ENCODE measurements around the gene AEBP2. TPM values are rescaled to one million over a fixed set of nuclear protein-coding genes. Genes with fewer than 3 reads are reported as not detected.
"Not testable (repeated sequence)": the region's sequence is repeated elsewhere in the genome, so short reads cannot be mapped to it uniquely, and the experiment has no call there.

AEBP2 gene, protein sequence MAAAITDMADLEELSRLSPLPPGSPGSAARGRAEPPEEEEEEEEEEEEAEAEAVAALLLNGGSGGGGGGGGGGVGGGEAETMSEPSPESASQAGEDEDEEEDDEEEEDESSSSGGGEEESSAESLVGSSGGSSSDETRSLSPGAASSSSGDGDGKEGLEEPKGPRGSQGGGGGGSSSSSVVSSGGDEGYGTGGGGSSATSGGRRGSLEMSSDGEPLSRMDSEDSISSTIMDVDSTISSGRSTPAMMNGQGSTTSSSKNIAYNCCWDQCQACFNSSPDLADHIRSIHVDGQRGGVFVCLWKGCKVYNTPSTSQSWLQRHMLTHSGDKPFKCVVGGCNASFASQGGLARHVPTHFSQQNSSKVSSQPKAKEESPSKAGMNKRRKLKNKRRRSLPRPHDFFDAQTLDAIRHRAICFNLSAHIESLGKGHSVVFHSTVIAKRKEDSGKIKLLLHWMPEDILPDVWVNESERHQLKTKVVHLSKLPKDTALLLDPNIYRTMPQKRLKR
- total RNA-seq = 10 to 100 TPM; 66.3 to 95.2 TPM

DNA sequence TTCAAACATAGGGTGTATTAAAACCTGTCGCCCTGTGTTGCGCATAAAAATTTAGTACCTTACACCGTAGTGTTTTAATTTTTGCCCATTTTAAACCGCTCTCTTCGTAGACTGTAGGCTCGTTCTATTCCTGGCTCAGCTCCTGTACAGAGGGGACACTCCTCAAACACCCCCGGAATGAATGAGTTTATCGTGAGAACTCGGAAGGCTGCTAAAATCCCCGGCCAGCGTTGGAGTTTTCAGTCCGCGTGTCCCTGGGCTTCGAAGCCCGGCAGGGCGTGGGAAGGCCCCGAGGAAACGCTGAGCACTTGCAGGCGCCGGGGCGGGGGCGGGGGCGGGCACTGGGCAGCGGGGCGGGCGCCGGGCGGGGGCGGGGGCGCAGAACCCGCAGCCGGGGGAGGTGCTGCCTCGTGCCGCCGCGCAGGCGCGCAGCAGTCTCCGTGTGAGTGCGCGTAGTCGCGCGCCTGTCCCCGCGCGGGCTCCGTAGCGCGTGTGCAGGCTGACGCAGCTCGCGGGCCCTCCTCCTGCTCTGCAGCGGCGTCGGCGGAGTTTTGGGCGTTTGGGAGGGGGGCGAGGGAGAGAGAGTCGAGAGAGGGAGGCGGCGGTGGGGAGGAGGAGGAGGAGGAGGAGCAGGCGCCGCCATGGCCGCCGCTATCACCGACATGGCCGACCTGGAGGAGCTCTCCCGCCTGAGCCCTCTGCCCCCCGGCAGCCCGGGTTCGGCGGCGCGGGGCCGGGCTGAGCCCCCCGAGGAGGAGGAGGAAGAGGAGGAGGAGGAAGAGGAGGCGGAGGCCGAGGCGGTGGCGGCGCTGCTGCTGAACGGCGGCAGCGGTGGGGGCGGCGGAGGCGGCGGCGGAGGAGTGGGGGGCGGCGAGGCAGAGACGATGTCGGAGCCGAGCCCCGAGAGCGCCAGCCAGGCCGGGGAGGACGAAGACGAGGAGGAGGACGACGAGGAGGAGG is at the start of gene AEBP2:
Gene AEBP2, plus strand, starts transcription at position 434 of the 960 bp plus-strand sequence. Its CDS starts 208 bp downstream, at position 642.
- Mint-ChIP-seq H3K4me3 (peak within 1 kb of the TSS; percentile 96), H3K27ac (peak within 1 kb of the TSS; percentile 96 to 99), H3K9me3 (no peaks in the 10 kb centered on the region), H3K4me1 (ENCODE audit: low read depth in 2 of 2) (peaks cover 51 to 57% of the 10 kb centered on the region in 2 donors), H3K36me3 (peaks cover 24% of the 10 kb centered on the region), H3K27me3 (no peaks in the 10 kb centered on the region)
- DNase-seq (ENCODE audit: low spot score) = peak; percentile 94
- ATAC-seq = peak; percentile 94 to 95

DNA sequence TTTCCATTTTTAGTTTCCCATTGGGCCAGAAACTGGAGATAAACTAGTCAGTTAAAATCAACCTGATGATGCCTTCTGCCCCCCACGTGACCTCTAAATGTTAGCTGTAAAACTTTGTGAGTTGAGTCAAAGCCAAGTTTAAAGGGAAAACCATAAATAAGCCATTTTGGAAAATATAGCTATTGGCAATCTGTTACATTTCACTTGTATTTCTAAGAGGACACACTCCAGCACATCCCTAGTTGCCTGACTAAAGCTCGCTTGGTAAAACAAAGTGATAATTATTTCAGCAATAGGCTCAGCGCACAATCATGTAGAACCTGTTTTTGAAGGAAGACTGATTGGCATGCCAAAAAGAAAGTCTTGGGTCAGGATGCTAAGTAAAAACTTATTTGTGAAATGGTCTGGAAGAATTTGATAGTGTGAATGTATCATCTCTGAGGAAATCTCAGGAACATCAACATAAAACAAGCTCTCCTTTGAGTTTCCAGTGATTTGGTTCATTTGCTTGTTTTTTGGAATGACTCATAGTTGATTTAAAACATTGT is 49.2 kb upstream of the AEBP2 start:
- Mint-ChIP-seq H3K27me3 (no peaks in the 10 kb centered on the region), H3K27ac (no peak overlapping the region), H3K9me3 (no peaks in the 10 kb centered on the region), H3K36me3 (no peaks in the 10 kb centered on the region), H3K4me1 (ENCODE audit: low read depth in 2 of 2) (peaks cover 4 to 7% of the 10 kb centered on the region in 2 donors), H3K4me3 (no peak overlapping the region)
- no peak for DNase-seq (ENCODE audit: low spot score)
- no peak for ATAC-seq

GRCh38 chr12:19392644-19393043 is 46.6 kb upstream of the AEBP2 start:
- H3K36me3 Mint-ChIP-seq; ATAC-seq; H3K4me3 Mint-ChIP-seq; H3K4me1 Mint-ChIP-seq (ENCODE audit: low read depth in 2 of 2); H3K27me3 Mint-ChIP-seq; DNase-seq (ENCODE audit: low spot score); H3K9me3 Mint-ChIP-seq: not testable (repeated sequence)
- peak overlapping the region in 1 of 2 donors; percentile 48 for H3K27ac Mint-ChIP-seq

GRCh38 chr12:19394385-19394784 is 44.9 kb upstream of the AEBP2 start:
- peaks cover 2% of the 10 kb centered on the region for H3K9me3 Mint-ChIP-seq
- no peaks in the 10 kb centered on the region for H3K27me3 Mint-ChIP-seq
- peaks cover 4% of the 10 kb centered on the region in 2 donors for H3K4me1 Mint-ChIP-seq (ENCODE audit: low read depth in 2 of 2)
- ATAC-seq = no peak
- DNase-seq (ENCODE audit: low spot score) = no peak
- H3K4me3 Mint-ChIP-seq = no peak overlapping the region
- H3K36me3 Mint-ChIP-seq = no peaks in the 10 kb centered on the region
- H3K27ac Mint-ChIP-seq = no peak overlapping the region

DNA sequence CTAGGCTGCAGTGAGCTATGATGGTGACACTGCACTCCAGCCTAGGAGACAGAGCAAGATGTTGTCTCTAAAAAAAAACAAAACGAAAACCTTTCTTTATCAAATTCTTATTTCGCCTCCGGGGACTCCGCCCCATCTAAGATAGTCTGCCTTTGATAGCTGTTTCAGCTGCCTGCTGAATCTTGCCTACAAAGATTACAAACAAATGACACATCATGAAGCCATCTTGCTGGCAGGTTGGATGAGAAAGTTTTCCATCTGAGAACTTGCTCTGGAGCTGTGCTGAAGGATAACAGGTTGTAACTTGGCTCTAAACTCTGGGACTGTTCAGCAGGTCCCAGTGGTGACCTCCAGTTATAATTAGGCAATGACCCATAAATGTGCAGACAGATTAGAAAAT is 41.8 kb upstream of the AEBP2 start:
- no peaks in the 10 kb centered on the region for H3K27me3 Mint-ChIP-seq
- H3K4me1 Mint-ChIP-seq (ENCODE audit: low read depth in 2 of 2) = peaks cover 4 to 7% of the 10 kb centered on the region in 2 donors
- no peak overlapping the region for H3K4me3 Mint-ChIP-seq
- no peak for ATAC-seq
- no peak for DNase-seq (ENCODE audit: low spot score)
- no peak overlapping the region for H3K27ac Mint-ChIP-seq
- H3K9me3 Mint-ChIP-seq = peaks cover 2% of the 10 kb centered on the region
- no peaks in the 10 kb centered on the region for H3K36me3 Mint-ChIP-seq

DNA sequence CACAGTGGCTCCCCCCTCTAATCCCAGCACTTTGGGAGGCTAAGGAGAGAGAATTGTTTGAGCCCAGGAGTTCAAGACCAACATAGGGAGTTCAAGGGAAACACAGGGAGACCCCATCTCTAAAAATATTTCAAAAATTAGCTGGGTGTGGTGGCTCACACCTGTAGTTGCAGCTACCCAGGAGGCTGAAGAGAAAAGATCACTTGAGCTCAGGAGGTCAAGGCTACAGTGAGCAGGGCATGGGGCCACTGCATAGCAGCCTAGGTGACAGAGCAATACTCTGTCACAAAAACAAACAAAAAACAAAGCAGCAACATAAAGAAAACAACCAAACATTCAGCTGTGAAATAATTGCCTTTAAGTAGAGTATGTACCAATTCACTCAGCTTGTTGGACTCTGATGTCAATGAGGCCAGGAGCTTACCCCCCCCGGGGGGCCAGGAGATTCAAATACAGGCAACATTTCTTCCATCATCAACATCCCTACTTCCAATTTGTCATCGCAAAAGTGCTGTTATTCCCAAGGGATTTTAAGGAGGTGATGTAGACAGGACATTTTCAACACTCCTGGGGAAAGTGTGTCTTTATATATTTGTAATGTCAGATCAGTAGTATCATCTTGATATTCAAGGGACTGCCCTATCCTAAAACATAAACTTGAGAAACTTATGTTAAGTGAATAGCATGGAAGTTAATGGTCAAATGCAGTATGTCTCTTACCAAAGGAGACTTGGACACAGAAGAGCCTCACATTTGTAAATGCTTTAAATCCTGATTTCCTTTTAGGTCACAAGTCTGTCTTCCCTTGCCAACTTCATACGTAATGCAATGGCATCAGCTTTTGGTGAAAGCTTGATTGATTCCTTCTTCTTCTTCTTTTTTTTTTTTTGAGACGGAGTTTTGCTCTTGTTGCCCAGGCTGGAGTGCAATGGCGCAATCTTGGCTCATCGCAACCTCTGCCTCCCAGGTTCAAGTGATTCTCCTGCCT is 40.6 kb upstream of the AEBP2 start:
- Mint-ChIP-seq H3K9me3 (peaks cover 2% of the 10 kb centered on the region), H3K36me3 (no peaks in the 10 kb centered on the region), H3K27ac (no peak overlapping the region), H3K27me3 (no peaks in the 10 kb centered on the region), H3K4me1 (ENCODE audit: low read depth in 2 of 2) (peaks cover 13 to 14% of the 10 kb centered on the region in 2 donors), H3K4me3 (no peak overlapping the region)
- ATAC-seq (no peak), DNase-seq (ENCODE audit: low spot score) (no peak)

- DNase-seq (ENCODE audit: low spot score); H3K27ac Mint-ChIP-seq; H3K9me3 Mint-ChIP-seq; H3K4me3 Mint-ChIP-seq; H3K27me3 Mint-ChIP-seq; H3K36me3 Mint-ChIP-seq; ATAC-seq: not testable (repeated sequence)
- H3K4me1 Mint-ChIP-seq (ENCODE audit: low read depth in 2 of 2) = peaks cover 21 to 22% of the 10 kb centered on the region in 2 donors
These were observed 38.5 kb upstream of the AEBP2 start for GRCh38 chr12:19400649-19401285.

- H3K36me3 Mint-ChIP-seq = peaks cover 8% of the 10 kb centered on the region
- ATAC-seq = no peak
- no peaks in the 10 kb centered on the region for H3K27me3 Mint-ChIP-seq
- H3K4me3 Mint-ChIP-seq = no peak overlapping the region
- DNase-seq (ENCODE audit: low spot score) = no peak
- H3K9me3 Mint-ChIP-seq = peaks cover 2% of the 10 kb centered on the region
- H3K4me1 Mint-ChIP-seq (ENCODE audit: low read depth in 2 of 2) = peaks cover 21 to 22% of the 10 kb centered on the region in 2 donors
- peak overlapping the region in 1 of 2 donors; percentile 97 for H3K27ac Mint-ChIP-seq
These were observed 37.1 kb upstream of the AEBP2 start for GRCh38 chr12:19402211-19402610.

- DNase-seq (ENCODE audit: low spot score) (no peak), ATAC-seq (no peak)
- Mint-ChIP-seq H3K4me3 (no peak overlapping the region), H3K9me3 (peaks cover 2% of the 10 kb centered on the region), H3K4me1 (ENCODE audit: low read depth in 2 of 2) (peaks cover 17 to 22% of the 10 kb centered on the region in 2 donors), H3K27me3 (no peaks in the 10 kb centered on the region), H3K36me3 (peaks cover 8% of the 10 kb centered on the region), H3K27ac (peak overlapping the region; percentile 96 to 97)
These were observed 36.4 kb upstream of the AEBP2 start for GRCh38 chr12:19402743-19403431.

DNA sequence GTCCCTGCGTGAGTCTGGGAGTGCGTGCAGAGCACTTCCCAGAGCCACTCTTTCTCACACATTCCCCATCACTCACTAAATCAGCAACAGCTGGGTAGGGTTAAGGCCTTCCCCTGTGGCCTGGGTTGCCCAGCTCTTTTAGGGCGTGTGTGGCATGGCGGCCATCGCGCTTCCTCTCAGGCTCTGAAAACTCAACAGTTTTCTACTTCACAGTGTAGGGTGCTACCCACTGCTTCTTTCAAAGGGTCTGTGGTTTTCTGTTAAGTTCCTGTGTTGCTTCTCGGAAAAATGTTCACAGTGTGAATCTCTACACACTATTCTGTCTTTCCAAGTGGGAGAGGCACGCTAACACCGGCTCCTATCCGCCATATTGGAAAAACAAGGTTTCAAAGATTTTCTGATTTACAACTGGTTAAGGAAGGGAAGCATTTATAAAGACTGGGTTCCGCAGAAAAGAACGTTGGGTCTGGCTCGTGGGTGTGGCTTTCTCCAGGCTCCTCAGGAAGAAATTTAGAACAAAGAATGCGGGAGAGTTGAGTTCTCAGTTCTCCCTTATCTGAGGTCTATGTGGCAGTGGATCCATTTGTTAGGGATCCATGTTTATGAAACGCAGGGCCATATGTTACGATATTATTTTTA is 34.9 kb upstream of the AEBP2 start:
- Mint-ChIP-seq H3K9me3 (peaks cover 2% of the 10 kb centered on the region), H3K4me3 (peak overlapping the region; percentile 80), H3K27me3 (no peaks in the 10 kb centered on the region), H3K4me1 (ENCODE audit: low read depth in 2 of 2) (peaks cover 17 to 22% of the 10 kb centered on the region in 2 donors), H3K36me3 (peaks cover 8% of the 10 kb centered on the region), H3K27ac (peak overlapping the region; percentile 96 to 97)
- ATAC-seq (peak; percentile 96 to 97), DNase-seq (ENCODE audit: low spot score) (peak; percentile 87)

DNA sequence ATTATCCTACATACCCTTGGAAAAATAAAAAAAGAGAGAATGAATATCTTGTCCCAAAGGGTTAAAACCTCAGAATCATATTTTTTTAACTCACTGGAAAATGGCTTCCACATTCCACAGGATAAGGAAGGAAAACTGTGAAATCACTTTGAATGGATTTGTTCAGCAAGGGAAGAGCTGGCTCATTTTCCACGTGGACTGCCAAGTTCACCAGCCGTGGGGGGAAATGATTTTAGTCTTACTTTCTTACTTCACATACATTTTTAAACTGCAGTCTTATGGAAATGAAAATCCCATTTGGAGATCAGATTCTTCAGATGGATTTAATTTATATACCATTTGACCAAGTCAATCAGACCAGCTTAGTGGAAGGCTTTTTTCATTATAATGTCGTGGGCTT is 29.9 kb upstream of the AEBP2 start:
- H3K27ac Mint-ChIP-seq = no peak overlapping the region
- peaks cover 2% of the 10 kb centered on the region for H3K36me3 Mint-ChIP-seq
- H3K27me3 Mint-ChIP-seq = no peaks in the 10 kb centered on the region
- peaks cover 2% of the 10 kb centered on the region in 2 donors for H3K4me1 Mint-ChIP-seq (ENCODE audit: low read depth in 2 of 2)
- H3K4me3 Mint-ChIP-seq = no peak overlapping the region
- DNase-seq (ENCODE audit: low spot score) (no peak), ATAC-seq (no peak)
- no peaks in the 10 kb centered on the region for H3K9me3 Mint-ChIP-seq

All from natural killer cell treated with Interleukin-12 subunit alpha and Interleukin-12 subunit beta and Interleukin-15 and Interleukin-18, amount 100 ng/mL, for 72 hours (primary cell).